GM23338 (cell line): Measurements from ENCODE around the gene SETX.

ENCODE experiments used
- CTCF ChIP-seq, 2 experiments: fragments of 200-600 bp in 1 of 2; sonication (generic) in 1 of 2; conservative IDR thresholded peaks; 2 replicates each; pipeline versions ENCODE4 v1.5.1 to v1.6.1; 2016 to 2017; ENCODE audit warnings: antibody characterized with exemption in 2 of 2, low read depth in 2 of 2, mild to moderate bottlenecking in 2 of 2, moderate library complexity in 1 of 2
- EZH2 ChIP-seq: fragments of 200-600 bp; sonication (generic); IDR thresholded peaks from one replicate; pipeline ENCODE4 v1.8.0; 2017; ENCODE audit warnings: antibody characterized with exemption, mild to moderate bottlenecking, low read depth; ENCODE audit not compliant: unreplicated experiment
- EZH2phosphoT487 ChIP-seq: fragments of 200-600 bp; sonication (generic); IDR thresholded peaks from one replicate; pipeline ENCODE4 v1.8.1; 2018; ENCODE audit warnings: antibody characterized with exemption; ENCODE audit not compliant: unreplicated experiment
- POLR2AphosphoS5 ChIP-seq: IDR thresholded peaks from 2 replicates; pipeline ENCODE4 v1.6.1; 2016; ENCODE audit warnings: antibody characterized with exemption, low read depth

DNA sequence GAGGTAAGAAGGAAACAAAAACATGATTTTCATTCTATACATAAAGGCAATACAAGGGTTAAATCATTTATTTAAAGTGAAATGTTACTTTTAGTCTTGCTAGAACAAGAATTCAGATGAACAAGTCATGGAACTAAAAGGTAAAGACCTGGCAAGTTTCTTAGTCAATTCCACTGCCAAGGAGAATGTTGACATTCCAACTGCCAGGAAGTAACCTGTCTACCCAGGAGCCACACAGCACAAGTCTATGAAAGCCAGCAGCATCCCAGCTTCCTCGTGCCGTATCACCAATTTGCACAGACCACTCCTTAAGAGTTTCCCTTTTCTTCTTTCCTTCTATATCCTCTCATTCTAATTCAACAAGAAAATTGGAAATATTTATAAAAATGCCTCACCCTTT is 79.9 kb downstream of the SETX start:
- no peak for TF ChIP-seq CTCF (conservative IDR thresholded peaks at IDR 0.05; ENCODE audit: low read depth in 2 of 2)
- TF ChIP-seq EZH2phosphoT487 = no peak
- TF ChIP-seq EZH2 = no peak
- TF ChIP-seq POLR2AphosphoS5 = no peak
